ENCODE measurements around the gene CAVIN4. TPM values are rescaled to one million over a fixed set of nuclear protein-coding genes. Genes with fewer than 3 reads are reported as not detected.

CAVIN4 gene
- polyA plus RNA-seq = not detected

DNA sequence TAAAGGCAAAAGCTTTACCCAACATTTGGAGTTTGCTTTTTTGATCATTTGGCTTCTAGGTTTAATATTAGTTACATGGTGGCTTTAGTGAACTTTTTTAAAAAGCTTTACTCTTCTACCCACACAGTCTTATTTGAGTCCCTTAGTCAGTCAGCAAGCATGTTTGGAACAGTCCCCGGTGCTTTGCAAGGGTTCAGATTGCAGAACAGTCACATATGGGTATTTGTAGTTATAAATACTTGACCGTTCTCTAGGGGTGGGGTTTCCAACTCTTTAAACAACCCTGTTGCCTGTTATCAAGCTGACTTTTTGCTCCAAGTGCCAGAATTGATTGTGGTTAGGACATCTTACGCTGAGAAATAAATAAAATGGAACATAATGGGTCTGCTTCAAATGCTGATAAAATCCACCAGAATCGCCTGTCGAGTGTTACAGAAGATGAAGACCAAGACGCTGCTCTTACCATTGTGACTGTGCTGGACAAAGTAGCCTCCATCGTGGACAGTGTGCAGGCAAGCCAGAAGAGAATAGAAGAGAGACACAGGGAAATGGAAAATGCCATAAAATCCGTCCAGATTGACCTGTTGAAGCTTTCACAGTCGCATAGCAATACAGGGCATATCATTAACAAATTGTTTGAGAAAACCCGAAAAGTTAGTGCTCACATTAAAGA, at the start of gene CAVIN4:
TSS of gene CAVIN4 (plus strand) at position 304 of the 673 bp plus-strand sequence. CDS start at position 369, 65 bp downstream.
- Mint-ChIP-seq H3K9me3 (no peaks in the 10 kb centered on the region), H3K27ac (no peak within 1 kb of the TSS), H3K27me3 (ENCODE audit: low read depth in 3 of 3) (peaks cover 0 to 4% (median 0%) of the 10 kb centered on the region in 3 donors), H3K4me3 (no peak within 1 kb of the TSS), H3K36me3 (peaks cover 0 to 3% (median 0%) of the 10 kb centered on the region in 3 donors), H3K4me1 (no peaks in the 10 kb centered on the region)
- DNase-seq = no peak

GRCh38 chr9:100534401-100534800, 43.5 kb upstream of the CAVIN4 start:
- H3K27me3 Mint-ChIP-seq (ENCODE audit: low read depth in 3 of 3) = peaks cover 0 to 3% (median 2%) of the 10 kb centered on the region in 3 donors
- no peak for DNase-seq
- no peaks in the 10 kb centered on the region for H3K36me3 Mint-ChIP-seq
- no peaks in the 10 kb centered on the region for H3K4me1 Mint-ChIP-seq
- peaks cover 0 to 2% (median 0%) of the 10 kb centered on the region in 6 donors for H3K9me3 Mint-ChIP-seq
- no peak overlapping the region for H3K27ac Mint-ChIP-seq
- H3K4me3 Mint-ChIP-seq = no peak overlapping the region

DNA sequence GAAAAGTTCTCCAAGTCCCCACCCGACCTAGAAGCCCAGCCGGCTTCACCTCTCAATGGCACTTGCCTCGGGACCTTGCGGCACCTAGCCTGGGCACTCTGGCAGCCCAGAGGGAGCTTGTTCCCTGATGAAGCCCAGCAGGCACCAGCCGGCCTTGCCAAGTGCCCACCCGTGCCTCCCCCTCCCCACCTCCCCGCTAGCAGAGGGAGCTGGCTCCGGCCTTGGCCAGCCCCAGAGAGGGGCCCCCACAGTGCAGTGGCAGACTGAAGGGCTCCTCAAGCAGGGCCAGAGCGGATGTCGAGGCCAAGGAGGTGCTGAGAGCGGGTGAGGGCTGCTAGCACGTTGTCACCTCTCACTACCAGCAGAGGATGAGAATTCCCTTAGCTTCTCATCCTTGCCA, 37.6 kb upstream of the CAVIN4 start:
- Mint-ChIP-seq H3K27ac (no peak overlapping the region), H3K4me3 (no peak overlapping the region), H3K36me3 (peaks cover 0 to 12% (median 0%) of the 10 kb centered on the region in 3 donors), H3K9me3 (peaks cover 1 to 7% (median 3%) of the 10 kb centered on the region in 6 donors), H3K27me3 (ENCODE audit: low read depth in 3 of 3) (peaks cover 0 to 4% (median 0%) of the 10 kb centered on the region in 3 donors), H3K4me1 (peaks cover 0 to 2% of the 10 kb centered on the region in 2 donors)
- no peak for DNase-seq

- peaks cover 0 to 2% of the 10 kb centered on the region in 2 donors for H3K4me1 Mint-ChIP-seq
- H3K9me3 Mint-ChIP-seq = peaks cover 0 to 12% (median 2%) of the 10 kb centered on the region in 6 donors
- H3K27ac Mint-ChIP-seq = no peak overlapping the region
- H3K4me3 Mint-ChIP-seq = no peak overlapping the region
- H3K36me3 Mint-ChIP-seq = peaks cover 4 to 22% (median 11%) of the 10 kb centered on the region in 3 donors
- H3K27me3 Mint-ChIP-seq (ENCODE audit: low read depth in 3 of 3) = peaks cover 0 to 3% (median 3%) of the 10 kb centered on the region in 3 donors
- no peak for DNase-seq
Measured at GRCh38 chr9:100549048-100549447, 28.8 kb upstream of the CAVIN4 start.

GRCh38 chr9:100554935-100555401, 22.9 kb upstream of the CAVIN4 start:
- no peak for DNase-seq
- no peaks in the 10 kb centered on the region for H3K4me1 Mint-ChIP-seq
- H3K27me3 Mint-ChIP-seq (ENCODE audit: low read depth in 3 of 3) = peaks cover 0 to 6% (median 0%) of the 10 kb centered on the region in 3 donors
- H3K27ac Mint-ChIP-seq = no peak overlapping the region
- no peaks in the 10 kb centered on the region for H3K9me3 Mint-ChIP-seq
- H3K4me3 Mint-ChIP-seq = no peak overlapping the region
- H3K36me3 Mint-ChIP-seq = peaks cover 4 to 7% (median 5%) of the 10 kb centered on the region in 3 donors

GRCh38 chr9:100555471-100555870, 22.4 kb upstream of the CAVIN4 start:
- no peak overlapping the region for H3K4me3 Mint-ChIP-seq
- no peak for DNase-seq
- peaks cover 3 to 4% (median 3%) of the 10 kb centered on the region in 3 donors for H3K36me3 Mint-ChIP-seq
- no peaks in the 10 kb centered on the region for H3K9me3 Mint-ChIP-seq
- no peaks in the 10 kb centered on the region for H3K4me1 Mint-ChIP-seq
- peaks cover 0 to 6% (median 0%) of the 10 kb centered on the region in 3 donors for H3K27me3 Mint-ChIP-seq (ENCODE audit: low read depth in 3 of 3)
- H3K27ac Mint-ChIP-seq = no peak overlapping the region

GRCh38 chr9:100557053-100557452, 20.8 kb upstream of the CAVIN4 start:
- Mint-ChIP-seq H3K4me3 (no peak overlapping the region), H3K27me3 (ENCODE audit: low read depth in 3 of 3) (peaks cover 0 to 6% (median 0%) of the 10 kb centered on the region in 3 donors), H3K36me3 (no peaks in the 10 kb centered on the region), H3K9me3 (no peaks in the 10 kb centered on the region), H3K4me1 (no peaks in the 10 kb centered on the region), H3K27ac (no peak overlapping the region)
- DNase-seq = no peak

- Mint-ChIP-seq H3K36me3 (no peaks in the 10 kb centered on the region), H3K4me1 (no peaks in the 10 kb centered on the region), H3K9me3 (no peaks in the 10 kb centered on the region), H3K4me3 (no peak overlapping the region), H3K27ac (no peak overlapping the region), H3K27me3 (ENCODE audit: low read depth in 3 of 3) (peaks cover 0 to 4% (median 0%) of the 10 kb centered on the region in 3 donors)
- DNase-seq = no peak
Measured at GRCh38 chr9:100561256-100561655, 16.6 kb upstream of the CAVIN4 start.

DNA sequence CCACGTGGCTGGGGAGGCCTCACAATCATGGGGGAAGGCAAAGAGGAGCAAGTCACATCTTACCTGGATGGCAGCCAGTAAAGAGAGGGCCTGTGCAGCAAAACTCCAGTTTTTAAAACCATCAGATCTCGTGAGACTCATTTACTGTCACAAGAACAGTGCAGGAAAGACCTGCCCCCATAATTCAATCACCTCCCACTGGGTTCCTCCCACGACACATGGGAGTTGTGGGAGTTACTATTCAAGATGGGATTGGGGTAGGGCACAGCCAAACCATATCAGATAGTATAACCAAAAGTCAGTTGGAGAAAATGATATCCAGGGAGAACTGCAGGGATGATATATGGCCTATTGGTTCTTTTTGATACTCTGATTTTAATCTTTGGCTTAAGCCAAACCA, 10.0 kb upstream of the CAVIN4 start:
- H3K4me3 Mint-ChIP-seq = no peak overlapping the region
- DNase-seq = no peak
- no peaks in the 10 kb centered on the region for H3K4me1 Mint-ChIP-seq
- H3K27ac Mint-ChIP-seq = no peak overlapping the region
- no peaks in the 10 kb centered on the region for H3K9me3 Mint-ChIP-seq
- peaks cover 0 to 2% (median 2%) of the 10 kb centered on the region in 3 donors for H3K27me3 Mint-ChIP-seq (ENCODE audit: low read depth in 3 of 3)
- H3K36me3 Mint-ChIP-seq = peaks cover 0 to 13% (median 0%) of the 10 kb centered on the region in 3 donors

- Mint-ChIP-seq H3K4me3 (no peak overlapping the region), H3K27ac (no peak overlapping the region), H3K9me3 (no peaks in the 10 kb centered on the region), H3K27me3 (ENCODE audit: low read depth in 3 of 3) (peaks cover 0 to 2% (median 2%) of the 10 kb centered on the region in 3 donors), H3K4me1 (no peaks in the 10 kb centered on the region), H3K36me3 (peaks cover 0 to 8% (median 0%) of the 10 kb centered on the region in 3 donors)
- no peak for DNase-seq
Measured at GRCh38 chr9:100573655-100574260, 4.1 kb upstream of the CAVIN4 start.

DNA sequence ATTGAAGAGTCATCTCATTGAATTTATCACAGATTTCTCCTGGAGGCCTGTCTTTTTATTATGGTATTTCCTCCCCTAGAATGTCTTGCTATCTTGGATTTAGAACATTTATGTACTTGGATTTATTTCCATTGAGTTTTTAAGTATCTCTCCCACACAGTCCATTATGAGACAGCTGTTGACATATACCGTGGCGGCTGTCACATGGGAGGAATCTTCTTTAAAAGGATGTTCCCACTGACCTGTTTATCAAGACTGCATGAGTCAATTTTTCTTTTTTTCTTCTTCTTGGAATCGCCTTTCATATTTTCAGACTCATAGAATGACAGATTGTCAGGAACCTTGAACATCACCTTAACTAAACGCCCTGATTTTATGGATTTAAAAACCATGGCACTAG, 2.9 kb upstream of the CAVIN4 start:
- peaks cover 0 to 2% (median 2%) of the 10 kb centered on the region in 3 donors for H3K27me3 Mint-ChIP-seq (ENCODE audit: low read depth in 3 of 3)
- H3K4me1 Mint-ChIP-seq = no peaks in the 10 kb centered on the region
- H3K36me3 Mint-ChIP-seq = peaks cover 0 to 4% (median 0%) of the 10 kb centered on the region in 3 donors
- H3K4me3 Mint-ChIP-seq = no peak overlapping the region
- no peaks in the 10 kb centered on the region for H3K9me3 Mint-ChIP-seq
- no peak overlapping the region for H3K27ac Mint-ChIP-seq
- DNase-seq = no peak

- DNase-seq = no peak
- Mint-ChIP-seq H3K4me3 (no peak overlapping the region), H3K36me3 (no peaks in the 10 kb centered on the region), H3K27ac (no peak overlapping the region), H3K4me1 (no peaks in the 10 kb centered on the region), H3K27me3 (ENCODE audit: low read depth in 3 of 3) (no peaks in the 10 kb centered on the region), H3K9me3 (no peaks in the 10 kb centered on the region)
Measured at GRCh38 chr9:100575765-100576386, 2.0 kb upstream of the CAVIN4 start.

DNA sequence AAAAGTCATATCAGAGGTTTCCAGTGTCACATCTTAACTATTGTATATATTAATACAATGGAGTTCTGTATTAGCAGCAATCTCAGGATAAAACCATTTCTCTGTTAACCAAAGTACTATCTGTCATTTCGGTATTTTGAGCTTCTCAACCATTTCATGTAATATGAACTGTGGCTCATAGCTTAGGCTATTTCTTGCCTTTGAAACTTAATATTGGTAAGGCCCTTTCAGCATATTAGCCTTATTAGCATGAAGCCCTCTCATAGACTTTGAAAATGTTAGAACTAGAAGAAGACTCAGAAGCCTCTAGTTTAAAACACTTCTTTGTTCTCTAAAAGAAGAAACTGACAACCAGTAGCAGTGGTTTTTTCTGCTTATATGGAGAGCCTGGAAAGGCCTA, 731 bp downstream of the CAVIN4 start:
- Mint-ChIP-seq H3K27ac (no peak overlapping the region), H3K27me3 (ENCODE audit: low read depth in 3 of 3) (peaks cover 0 to 4% (median 0%) of the 10 kb centered on the region in 3 donors), H3K4me3 (no peak overlapping the region), H3K36me3 (peaks cover 0 to 3% (median 0%) of the 10 kb centered on the region in 3 donors), H3K4me1 (no peaks in the 10 kb centered on the region), H3K9me3 (no peaks in the 10 kb centered on the region)
- DNase-seq = no peak

- Mint-ChIP-seq H3K9me3 (no peaks in the 10 kb centered on the region), H3K27me3 (ENCODE audit: low read depth in 3 of 3) (peaks cover 0 to 4% (median 0%) of the 10 kb centered on the region in 3 donors), H3K27ac (no peak overlapping the region), H3K4me3 (no peak overlapping the region), H3K36me3 (peaks cover 0 to 3% (median 0%) of the 10 kb centered on the region in 3 donors), H3K4me1 (no peaks in the 10 kb centered on the region)
- no peak for DNase-seq
Measured at GRCh38 chr9:100579665-100580064, 1.8 kb downstream of the CAVIN4 start.
